ENCODE data around the gene PHF21A.
"Not testable (repeated sequence)": the region's sequence is repeated elsewhere in the genome, so short reads cannot be mapped to it uniquely, and the experiment has no call there.

The PHF21A gene

DNA sequence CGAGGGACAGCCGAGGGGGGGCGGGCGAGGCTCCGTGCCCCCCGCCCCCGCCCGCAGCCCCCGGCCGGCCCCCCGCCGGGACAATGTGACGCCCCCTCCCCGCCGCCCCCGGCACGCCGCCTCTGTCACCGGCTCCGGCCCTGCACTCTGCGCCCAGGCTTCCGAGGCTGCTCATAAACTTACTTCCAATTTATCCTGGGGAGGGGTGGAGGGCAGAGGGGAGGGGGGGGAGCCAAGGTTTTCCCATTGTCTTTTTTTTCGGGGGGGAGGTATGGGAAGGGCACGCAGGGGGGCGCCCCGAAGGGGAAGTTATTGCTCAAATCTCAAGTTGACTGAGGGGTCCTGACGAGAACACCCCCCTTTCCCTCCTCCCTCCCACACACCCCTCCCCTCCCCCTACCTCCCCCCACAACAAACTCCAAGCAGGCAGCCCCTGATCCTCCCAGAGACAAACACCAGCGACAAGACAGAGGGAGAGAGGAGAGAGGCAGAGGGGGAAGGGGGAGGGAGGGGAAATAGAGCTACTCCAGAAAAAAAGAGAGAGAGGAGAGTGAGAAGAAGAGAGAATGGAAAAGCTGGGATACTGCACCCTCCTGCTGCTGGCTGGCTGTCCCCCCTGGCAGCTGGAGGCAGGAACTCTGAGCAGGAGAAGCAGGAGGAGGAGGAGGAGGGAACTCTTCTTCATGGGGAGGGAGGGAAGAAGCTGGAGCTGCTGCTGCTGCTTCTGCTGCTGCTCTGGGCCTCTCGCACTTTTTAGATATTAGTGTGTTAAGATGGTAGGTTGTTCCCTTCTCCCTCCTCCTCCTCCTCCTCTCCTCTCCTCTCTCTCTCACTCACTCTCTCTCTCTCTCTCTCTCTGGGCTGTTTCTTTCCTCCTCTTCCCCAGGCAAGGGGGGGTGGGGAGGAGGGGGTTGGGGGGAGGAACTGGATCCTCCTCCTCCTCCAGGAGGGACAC lies 631 bp downstream of the PHF21A start:
- peak in 1 of 3 experiments; percentile 17 for DNase-seq (ENCODE audit: low read depth in 3 of 3)

DNA sequence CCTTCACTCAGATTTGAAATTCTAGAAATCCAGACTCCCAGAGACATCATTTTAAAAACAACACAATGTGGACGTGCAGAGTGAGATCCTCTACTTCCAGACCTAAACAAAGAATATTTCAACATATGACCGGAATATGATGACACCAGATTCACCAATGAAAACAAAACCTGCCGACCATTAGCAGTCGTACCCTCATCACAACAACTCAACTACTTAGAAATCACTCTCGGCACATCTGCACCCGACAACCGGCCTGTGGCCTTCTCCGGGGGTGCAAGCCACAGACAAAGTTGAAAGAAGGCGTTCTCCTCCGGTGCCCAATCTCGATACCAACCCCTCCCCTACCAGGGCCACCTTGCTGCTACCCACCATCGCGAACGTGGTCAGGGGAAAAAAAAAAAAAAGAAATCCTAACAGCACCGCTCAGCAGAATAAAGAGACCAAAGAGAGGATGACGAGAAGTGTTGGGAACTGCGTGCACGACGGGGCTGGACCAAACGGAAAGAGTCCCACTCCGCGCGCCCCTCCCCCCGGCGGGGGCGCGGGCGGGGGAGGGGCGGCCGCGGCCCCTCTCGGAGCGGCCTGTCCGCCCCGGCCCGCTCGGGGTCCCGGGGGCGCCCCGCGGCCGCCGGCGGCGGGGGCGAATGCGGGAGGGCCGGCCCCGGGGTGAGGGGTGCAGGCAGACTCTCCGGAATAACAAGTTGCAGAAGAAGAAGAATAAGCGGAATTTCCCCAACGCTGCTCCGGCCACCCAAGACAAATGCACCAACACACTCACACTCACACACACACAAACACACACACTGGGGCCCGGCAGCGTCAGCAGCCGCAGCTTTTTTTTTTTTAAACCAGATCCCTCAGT lies 1.7 kb downstream of the PHF21A start:
- peak; percentile 17 to 35 (median 20) for DNase-seq (ENCODE audit: low read depth in 3 of 3)

DNA sequence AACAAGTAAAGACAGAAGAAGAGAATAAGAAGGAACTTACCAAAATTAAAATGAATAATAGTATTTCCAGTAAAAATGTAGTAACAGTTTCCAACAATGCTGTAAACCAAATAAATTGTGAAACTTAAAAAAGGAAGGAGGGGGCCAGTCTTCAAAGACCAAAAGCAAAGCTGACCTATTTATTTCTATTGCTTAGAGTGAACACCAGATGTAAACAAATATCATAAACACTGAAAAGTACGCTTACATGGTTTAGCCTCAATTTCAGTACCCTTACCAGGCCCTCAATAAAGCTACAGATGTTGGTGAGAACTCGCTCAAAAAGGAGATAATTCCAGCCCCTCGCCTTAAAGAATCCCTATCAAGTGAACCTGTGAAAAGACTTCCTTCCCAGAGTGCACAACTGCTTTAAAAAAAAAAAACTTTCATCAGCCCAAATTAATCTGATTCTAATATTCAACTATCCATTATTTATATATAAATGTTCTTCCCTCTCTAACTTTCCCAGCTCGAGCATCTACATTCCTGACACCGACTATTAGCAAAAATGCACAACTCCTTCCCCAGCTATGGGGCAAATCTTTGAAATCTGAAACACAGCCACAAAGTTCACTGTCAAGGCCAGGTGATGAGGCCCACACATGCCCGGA lies 2.4 kb downstream of the PHF21A start:
- no peak for DNase-seq (ENCODE audit: low read depth in 3 of 3)

DNA sequence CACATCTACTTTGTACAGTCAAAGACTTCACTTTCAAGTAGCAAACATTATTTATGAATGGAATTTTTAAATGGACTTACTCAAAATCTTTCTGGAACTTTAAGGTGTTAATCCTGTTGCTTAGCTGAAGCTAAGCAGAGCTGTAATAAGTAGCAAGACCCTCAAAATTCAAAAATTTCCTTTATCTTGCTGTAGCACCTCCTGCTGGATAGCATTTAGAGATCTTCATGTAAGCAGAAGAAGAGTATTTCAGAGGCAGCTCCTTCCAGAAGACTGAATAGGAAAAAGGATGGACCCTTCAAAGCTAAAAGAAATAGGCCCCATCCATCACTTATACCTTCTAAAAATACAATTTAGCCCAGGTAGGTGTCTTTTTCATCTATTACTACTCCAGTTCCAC lies 3.4 kb downstream of the PHF21A start:
- DNase-seq (ENCODE audit: low read depth in 3 of 3) = no peak

GRCh38 chr11:46116712-46117037 lies 4.6 kb downstream of the PHF21A start:
- not testable (repeated sequence) for DNase-seq (ENCODE audit: low read depth in 3 of 3)

DNA sequence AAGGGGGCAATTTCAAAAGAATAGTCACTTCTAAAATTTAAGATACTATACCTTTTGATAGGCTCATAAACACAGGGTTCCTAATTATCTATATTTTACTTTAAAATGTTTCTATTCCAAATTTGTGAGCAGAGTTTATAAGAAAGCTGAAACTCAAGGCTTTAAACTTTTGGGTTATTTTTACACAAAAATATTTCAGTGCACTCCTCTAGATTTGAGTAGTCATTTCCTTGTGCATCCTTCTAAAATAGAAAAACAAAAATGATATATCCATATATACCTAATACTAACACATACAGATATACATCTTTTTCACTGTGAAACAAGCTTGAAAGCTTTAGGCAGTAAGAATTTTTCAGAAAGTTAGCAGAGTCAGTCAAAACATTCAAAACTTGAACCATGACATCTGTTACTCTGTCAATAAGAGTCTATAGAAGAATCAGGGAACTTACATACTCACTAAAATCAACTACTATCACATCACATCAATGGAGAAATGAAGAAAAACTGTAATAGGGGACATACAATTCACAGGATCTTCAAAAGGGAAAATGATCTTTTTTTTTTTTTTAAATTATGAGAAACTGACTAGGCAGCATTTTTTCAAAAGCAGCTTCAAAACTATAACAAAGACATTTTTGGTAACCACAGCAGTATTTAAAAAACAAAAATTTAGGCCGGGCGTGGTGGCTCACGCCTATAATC lies 5.1 kb downstream of the PHF21A start:
- DNase-seq (ENCODE audit: low read depth in 3 of 3) = no peak

DNA sequence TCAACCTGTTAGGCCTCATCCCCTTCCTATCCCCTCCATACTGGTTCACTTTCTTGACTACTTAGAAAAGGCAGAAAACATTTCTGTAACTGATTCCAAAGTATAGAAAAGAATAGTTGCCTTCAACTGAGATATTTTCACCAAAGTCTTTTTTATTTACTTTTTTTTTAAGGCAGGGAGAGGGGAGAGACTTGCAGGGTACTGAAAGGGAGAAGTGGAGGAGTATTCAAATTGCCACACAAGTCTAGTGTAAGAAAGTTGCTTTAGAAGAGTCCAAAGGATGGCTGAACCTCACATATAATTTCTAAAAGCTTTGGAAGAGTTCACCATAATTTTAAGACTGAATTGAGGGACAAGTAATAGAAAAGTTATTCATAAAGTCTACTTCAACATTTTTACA lies 6.3 kb downstream of the PHF21A start:
- DNase-seq (ENCODE audit: low read depth in 3 of 3) = no peak

DNA sequence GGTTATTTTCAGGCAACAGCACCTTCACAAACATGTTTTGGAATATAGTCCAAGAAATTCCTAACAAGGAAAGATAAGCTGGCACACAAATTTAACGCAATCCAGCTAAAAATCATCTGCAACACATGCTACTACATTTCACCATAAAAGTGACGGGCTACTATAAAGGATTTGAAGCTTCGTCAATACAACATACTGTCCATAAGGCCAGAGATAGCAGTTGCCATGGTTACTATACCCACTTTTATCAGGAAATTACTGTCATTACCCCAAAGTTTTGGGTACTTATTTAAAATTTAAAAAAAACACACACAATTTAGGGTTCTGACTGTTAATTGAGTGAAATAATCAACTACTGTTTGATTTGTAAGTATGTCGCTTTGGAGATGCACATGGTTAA lies 6.9 kb downstream of the PHF21A start:
- DNase-seq (ENCODE audit: low read depth in 3 of 3) = no peak

GRCh38 chr11:46112961-46113607 lies 8.2 kb downstream of the PHF21A start:
- peak in 1 of 3 experiments; percentile 18 for DNase-seq (ENCODE audit: low read depth in 3 of 3)

DNA sequence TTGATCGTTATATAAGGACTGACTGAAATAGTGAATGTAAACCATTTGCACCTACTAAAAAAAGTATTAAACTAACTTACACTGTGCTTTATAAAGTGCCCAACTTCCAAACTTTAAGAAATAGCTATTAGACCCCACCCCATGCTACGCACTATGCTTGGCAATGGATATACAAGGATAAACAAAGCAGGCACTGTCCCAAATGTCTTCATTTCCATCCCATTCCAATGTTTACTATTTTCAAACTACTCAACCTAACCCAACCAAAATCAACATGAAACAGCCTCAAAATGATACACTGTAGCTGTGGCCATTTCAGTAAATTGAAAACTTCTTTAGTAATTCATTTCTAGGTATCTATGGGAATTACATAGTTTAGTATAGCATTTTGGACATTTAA lies 12.5 kb downstream of the PHF21A start:
- no peak for DNase-seq (ENCODE audit: low read depth in 3 of 3)

DNA sequence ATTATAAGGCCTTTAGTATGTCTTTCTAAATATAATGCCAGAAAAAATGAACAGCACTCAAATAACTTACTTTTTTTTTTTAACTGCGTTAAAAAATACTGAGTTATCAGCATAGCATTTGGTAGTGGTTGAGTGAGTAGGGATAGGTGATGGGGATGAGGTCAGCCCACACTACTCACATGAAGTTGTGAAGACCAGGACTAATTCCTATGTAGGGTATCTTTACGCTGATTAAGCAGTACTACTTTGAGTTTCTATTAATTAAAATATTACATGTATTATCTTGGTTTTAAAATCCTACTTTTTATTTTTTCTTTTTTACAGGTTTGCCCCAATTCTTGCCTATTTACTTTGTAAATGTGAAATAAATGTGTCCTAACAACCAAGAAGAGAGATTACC lies 13.5 kb downstream of the PHF21A start:
- DNase-seq (ENCODE audit: low read depth in 3 of 3) = no peak

DNA sequence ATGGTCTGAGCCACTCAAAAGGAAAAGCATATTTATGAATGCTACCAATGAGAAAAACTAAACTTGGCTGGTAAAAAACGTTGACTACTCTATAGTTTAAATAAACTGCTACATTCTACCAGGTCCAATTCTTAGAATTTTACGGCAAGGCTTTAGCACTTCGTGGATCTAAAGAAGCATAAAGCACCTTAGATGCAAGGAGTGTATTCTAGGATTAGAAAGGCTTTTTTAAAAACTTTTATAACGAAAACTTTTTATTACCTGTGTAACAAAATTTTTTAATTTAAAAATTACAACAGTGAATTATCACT lies 13.9 kb downstream of the PHF21A start:
- no peak for DNase-seq (ENCODE audit: low read depth in 3 of 3)

DNA sequence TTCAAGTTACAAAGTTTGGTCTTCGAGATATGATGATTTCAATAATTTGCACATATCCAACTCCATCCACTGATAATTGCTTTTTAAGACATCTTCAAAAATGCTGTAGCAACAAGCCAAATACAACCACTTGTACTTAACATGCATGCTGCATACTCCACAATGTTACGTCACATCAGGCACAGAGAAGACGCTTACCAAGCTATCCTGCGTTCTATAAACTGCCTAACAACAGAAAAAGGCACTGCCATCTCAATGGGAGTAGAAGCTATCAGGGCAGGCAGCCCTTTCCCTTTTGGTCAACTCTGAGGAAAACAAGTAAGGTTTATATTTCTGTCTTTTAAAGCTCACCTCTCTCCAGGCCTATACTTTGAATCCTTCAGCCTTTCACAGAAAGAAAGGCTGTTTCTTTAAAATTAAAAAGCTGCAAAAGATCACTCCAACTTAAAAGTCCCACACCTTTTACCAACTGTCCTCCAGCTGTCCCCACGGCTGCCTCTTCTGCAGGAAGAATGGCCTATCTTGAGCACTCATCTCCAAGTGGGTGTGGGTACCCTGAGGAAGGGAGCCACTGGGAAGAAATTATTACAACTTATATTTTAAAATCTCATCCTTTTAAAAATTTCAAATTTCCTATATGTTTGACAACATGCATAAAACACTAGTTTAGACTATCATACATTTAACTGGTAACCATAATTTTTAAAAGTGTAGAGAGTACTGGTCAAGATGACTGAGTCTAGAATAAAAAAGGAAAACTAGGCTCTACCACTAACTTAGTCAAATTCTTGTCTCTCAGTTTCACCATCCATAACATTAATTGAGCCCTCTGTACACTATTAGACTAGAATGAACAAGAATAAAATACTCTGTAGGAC lies 14.5 kb downstream of the PHF21A start:
- DNase-seq (ENCODE audit: low read depth in 3 of 3) = no peak

DNA sequence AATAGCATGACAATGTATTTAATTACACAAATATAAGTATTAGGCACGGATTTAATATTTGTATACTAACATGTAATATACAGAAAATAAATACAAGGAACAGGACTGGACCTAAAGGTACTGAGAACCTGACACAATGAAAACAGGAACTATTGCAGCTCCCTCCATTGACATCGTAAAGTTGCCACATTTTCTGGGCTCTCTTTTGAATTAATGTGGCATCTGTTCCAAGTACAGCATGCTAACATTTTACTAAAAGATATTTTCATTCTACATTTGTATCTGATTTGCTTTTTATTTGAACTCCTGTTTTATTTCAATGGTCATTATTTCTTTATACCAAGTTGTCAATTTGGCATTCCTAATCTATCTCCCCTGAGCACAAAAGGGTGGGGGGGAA lies 15.3 kb downstream of the PHF21A start:
- no peak for DNase-seq (ENCODE audit: low read depth in 3 of 3)

DNA sequence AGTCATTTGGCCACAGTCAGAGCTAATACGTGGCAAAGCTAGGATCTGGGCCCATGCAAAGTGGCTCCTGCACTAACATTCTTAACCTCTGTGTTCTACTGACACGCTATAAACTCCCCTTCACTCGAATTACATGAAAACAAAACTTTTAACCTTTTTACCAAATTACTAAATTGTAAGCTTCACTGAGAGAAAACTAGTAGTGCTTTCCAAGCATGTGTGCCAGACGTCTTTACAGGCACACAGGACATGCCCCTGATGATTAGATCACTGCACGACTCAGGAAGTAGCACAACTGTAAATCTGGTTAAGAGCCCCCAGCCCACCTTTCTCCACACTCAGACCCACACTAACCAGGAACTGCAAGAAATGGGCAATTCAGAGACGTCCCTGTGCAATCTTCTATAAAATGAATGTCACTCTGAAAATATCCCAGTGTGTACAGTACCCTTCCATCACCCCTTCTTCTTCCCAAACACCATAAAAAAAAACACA lies 16.1 kb downstream of the PHF21A start:
- no peak for DNase-seq (ENCODE audit: low read depth in 3 of 3)

- DNase-seq (ENCODE audit: low read depth in 3 of 3) = no peak
Observed at GRCh38 chr11:46102843-46103242, 18.4 kb downstream of the PHF21A start.

- no peak for DNase-seq (ENCODE audit: low read depth in 3 of 3)
Observed at GRCh38 chr11:46100670-46101069, 20.6 kb downstream of the PHF21A start.

- DNase-seq (ENCODE audit: low read depth in 3 of 3) = no peak
Observed at GRCh38 chr11:46099963-46100316, 21.3 kb downstream of the PHF21A start.

GRCh38 chr11:46090375-46090774 lies 30.9 kb downstream of the PHF21A start:
- DNase-seq (ENCODE audit: low read depth in 3 of 3) = no peak

DNA sequence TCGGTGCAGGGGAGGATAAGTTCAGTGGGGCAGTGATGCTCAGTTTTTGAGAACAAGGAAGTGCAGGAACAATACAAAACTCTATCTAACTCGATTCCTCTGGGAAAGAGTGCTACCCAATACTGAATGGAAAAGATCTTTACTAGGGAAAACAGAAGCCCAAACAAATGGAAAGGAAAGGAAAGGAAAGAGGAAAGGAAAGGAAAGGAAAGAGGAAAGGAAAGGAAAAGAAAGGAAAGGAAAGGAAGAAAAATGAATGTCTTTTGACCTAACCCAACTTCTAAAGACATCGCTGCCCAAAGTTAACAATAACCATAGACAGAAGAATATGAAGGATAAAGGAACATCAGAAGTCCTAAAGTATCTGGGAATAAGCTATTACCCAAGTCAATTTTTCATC lies 41.6 kb downstream of the PHF21A start:
- no peak for DNase-seq (ENCODE audit: low read depth in 3 of 3)
